WTC11 (cell line): ENCODE data around the gene NDUFS1.

Experiments
- TF ChIP-seq, protein P1 (sequence below): fragments of 200-600 bp; IDR thresholded peaks from 2 replicates; pipeline ENCODE4 v1.8.0; 2022; ENCODE audit warnings: antibody characterized with exemption
- TF ChIP-seq, protein P2 (sequence below): sonication (generic); formaldehyde crosslinking; IDR thresholded peaks from 2 replicates; pipeline ENCODE4 v1.8.1; 2023; ENCODE audit warnings: mild to moderate bottlenecking, missing genetic modification reagents, moderate library complexity

DNA sequence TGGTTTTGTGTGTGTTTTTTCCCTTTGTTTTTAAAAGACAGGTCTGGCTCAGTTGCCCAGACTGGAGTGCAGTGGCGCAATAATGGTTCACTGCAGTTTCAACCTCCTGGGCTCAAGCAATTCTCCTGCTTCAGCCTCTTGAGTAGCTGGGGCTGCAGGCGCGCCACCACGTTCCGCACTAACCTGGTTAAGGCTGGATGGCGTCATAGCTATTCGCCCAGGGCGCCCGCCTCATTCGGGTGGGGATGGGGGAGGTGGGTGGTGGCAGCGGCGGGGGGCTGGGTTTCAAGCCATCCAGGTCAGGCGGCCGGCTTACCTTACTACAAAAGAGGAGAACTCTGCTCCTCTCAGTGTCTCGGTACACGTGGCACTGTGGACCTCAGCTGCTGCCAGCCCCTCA lies 43.2 kb upstream of the NDUFS1 start:
- TF ChIP-seq, protein P1, sequence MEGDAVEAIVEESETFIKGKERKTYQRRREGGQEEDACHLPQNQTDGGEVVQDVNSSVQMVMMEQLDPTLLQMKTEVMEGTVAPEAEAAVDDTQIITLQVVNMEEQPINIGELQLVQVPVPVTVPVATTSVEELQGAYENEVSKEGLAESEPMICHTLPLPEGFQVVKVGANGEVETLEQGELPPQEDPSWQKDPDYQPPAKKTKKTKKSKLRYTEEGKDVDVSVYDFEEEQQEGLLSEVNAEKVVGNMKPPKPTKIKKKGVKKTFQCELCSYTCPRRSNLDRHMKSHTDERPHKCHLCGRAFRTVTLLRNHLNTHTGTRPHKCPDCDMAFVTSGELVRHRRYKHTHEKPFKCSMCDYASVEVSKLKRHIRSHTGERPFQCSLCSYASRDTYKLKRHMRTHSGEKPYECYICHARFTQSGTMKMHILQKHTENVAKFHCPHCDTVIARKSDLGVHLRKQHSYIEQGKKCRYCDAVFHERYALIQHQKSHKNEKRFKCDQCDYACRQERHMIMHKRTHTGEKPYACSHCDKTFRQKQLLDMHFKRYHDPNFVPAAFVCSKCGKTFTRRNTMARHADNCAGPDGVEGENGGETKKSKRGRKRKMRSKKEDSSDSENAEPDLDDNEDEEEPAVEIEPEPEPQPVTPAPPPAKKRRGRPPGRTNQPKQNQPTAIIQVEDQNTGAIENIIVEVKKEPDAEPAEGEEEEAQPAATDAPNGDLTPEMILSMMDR: no peak
- TF ChIP-seq, protein P2, sequence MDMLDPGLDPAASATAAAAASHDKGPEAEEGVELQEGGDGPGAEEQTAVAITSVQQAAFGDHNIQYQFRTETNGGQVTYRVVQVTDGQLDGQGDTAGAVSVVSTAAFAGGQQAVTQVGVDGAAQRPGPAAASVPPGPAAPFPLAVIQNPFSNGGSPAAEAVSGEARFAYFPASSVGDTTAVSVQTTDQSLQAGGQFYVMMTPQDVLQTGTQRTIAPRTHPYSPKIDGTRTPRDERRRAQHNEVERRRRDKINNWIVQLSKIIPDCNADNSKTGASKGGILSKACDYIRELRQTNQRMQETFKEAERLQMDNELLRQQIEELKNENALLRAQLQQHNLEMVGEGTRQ (CRISPR knock-in tag): no peak
